Peyer's patch (tissue), 4 donors: ENCODE measurements around the gene ZFP64. TPM values are rescaled to one million over a fixed set of nuclear protein-coding genes. Genes with fewer than 3 reads are reported as not detected.

Experiments used
- DNase-seq, 3 donors: peaks; one replicate each; pipeline ENCODE4 v3.0.0-alpha.2; 2017 to 2019
- H3K27ac ChIP-seq, 4 donors: fragments of 200-600 bp; sonication (generic); one replicate each; pipeline ENCODE4 v1.5.1; 2016 to 2019
- H3K27me3 ChIP-seq, 2 donors: fragments of 200-600 bp; sonication (generic); one replicate each; pipeline ENCODE4 v1.5.1; 2019
- H3K36me3 ChIP-seq, 3 donors: fragments of 200-600 bp; sonication (generic); one replicate each; pipeline ENCODE4 v1.5.1; 2016 to 2019
- H3K4me1 ChIP-seq, 4 donors: fragments of 200-600 bp; sonication (generic); one replicate each; pipeline ENCODE4 v1.5.1; 2016 to 2019
- H3K4me3 ChIP-seq, 4 donors: fragments of 200-600 bp; sonication (generic); 1 replicate in 3 of 4; 2 replicates in 1 of 4; pipeline ENCODE4 v1.5.1; 2016 to 2019; ENCODE audit warnings: mild to moderate bottlenecking in 1 of 4
- H3K9me3 ChIP-seq, 4 donors: fragments of 200-600 bp; sonication (generic); one replicate each; pipeline ENCODE4 v1.5.1; 2016 to 2019; ENCODE audit warnings: mild to moderate bottlenecking in 1 of 4
- POLR2A ChIP-seq, 2 donors: fragments of 450-650 bp; IDR thresholded peaks; one replicate each; pipeline ENCODE4 v1.5.1; 2017; ENCODE audit warnings: antibody characterized with exemption in 2 of 2, mild to moderate bottlenecking in 2 of 2, moderate library complexity in 2 of 2
- total RNA-seq, 4 donors: library from RNA; depleted of rRNA; stranded (reverse); fragments of >200 nt; gene quantifications; one replicate each; pipeline ENCODE4 v1.1.0, GENCODE V29; 2016
- TF ChIP-seq, protein P1 (sequence below), 6 experiments: fragments of 450-650 bp in 4 of 6; fragments of 200-600 bp in 2 of 6; sonication (generic) in 1 of 6; IDR thresholded peaks; one replicate each; pipeline ENCODE4 v1.5.1; 2017 to 2019; ENCODE audit warnings: antibody characterized with exemption in 6 of 6, mild to moderate bottlenecking in 3 of 6, moderate library complexity in 1 of 6

Gene ZFP64
- total RNA-seq, 4 donors from 2014 or later: 10.5 to 32.9 (median 16.1) TPM

DNA sequence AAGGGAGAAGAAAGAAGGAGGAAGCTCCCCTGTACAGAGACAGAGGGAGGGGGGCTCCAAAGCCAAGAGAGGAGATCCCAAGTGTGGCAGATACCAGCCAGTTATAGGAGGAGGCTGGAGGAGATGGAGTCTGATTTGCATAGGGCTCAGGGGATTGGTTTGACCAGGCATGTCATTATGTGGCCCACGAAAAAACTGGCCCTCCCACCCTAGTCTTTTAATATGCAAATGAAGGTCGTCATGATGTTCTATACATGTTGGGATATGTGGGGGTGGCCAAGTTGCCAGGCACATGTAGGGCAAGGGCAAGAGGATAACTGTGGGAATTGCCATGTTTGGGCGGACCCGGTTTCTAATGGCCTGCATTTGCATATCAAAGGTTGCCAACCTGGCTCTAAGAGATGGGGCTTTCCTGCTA lies 17.6 kb upstream of the ZFP64 start:
- no peak overlapping the region for H3K27ac ChIP-seq
- H3K4me1 ChIP-seq: no peaks in the 10 kb centered on the region
- H3K36me3 ChIP-seq: no peaks in the 10 kb centered on the region
- H3K9me3 ChIP-seq: no peaks in the 10 kb centered on the region
- no peaks in the 10 kb centered on the region for H3K27me3 ChIP-seq
- no peak overlapping the region for H3K4me3 ChIP-seq
- no peak for DNase-seq
- no peak for TF ChIP-seq POLR2A (IDR thresholded peaks at IDR 0.05)
- TF ChIP-seq, protein P1, sequence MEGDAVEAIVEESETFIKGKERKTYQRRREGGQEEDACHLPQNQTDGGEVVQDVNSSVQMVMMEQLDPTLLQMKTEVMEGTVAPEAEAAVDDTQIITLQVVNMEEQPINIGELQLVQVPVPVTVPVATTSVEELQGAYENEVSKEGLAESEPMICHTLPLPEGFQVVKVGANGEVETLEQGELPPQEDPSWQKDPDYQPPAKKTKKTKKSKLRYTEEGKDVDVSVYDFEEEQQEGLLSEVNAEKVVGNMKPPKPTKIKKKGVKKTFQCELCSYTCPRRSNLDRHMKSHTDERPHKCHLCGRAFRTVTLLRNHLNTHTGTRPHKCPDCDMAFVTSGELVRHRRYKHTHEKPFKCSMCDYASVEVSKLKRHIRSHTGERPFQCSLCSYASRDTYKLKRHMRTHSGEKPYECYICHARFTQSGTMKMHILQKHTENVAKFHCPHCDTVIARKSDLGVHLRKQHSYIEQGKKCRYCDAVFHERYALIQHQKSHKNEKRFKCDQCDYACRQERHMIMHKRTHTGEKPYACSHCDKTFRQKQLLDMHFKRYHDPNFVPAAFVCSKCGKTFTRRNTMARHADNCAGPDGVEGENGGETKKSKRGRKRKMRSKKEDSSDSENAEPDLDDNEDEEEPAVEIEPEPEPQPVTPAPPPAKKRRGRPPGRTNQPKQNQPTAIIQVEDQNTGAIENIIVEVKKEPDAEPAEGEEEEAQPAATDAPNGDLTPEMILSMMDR (IDR thresholded peaks at IDR 0.05): no peak

DNA sequence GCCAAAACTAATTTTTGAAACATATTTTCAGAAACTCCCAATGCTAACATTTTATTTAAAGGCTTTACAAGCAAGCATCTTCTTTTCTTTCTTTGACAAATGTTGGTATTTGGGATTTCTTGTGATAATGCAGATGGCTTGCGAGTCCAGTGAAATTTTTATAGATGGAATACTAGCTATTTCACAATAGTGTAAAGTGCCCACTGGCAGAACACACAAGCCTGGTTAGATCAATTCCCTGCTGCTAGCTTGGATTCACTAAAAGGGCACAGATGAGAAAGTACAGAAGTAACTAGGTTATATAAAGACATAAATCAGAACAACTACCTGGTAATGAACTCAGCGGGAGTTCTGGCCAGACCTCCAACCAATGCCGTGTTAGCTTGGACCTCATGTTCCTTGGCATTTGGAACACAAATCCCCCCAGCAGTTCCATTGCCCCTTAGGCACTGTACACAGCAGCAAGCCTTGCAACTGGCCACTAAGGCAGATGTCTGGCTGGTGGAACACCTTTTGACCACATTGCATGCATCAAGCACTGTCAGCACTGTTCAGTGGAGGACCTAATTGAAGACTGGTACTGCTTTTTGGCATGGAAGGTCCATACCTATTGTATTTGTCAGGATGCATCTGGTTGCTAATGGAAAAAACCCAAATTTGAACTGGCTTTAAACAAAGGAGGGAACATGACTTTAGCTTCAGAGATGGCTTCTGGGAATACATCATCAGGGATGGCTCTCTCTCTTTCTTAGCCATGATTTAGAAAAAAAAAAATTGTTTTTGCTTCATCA lies 15.6 kb upstream of the ZFP64 start:
- no peak for TF ChIP-seq POLR2A (IDR thresholded peaks at IDR 0.05)
- TF ChIP-seq, protein P1 (IDR thresholded peaks at IDR 0.05): no peak
- DNase-seq: no peak
- Histone ChIP-seq H3K27me3 (no peaks in the 10 kb centered on the region), H3K4me1 (no peaks in the 10 kb centered on the region), H3K9me3 (no peaks in the 10 kb centered on the region), H3K4me3 (no peak overlapping the region), H3K27ac (no peak overlapping the region), H3K36me3 (no peaks in the 10 kb centered on the region)

DNA sequence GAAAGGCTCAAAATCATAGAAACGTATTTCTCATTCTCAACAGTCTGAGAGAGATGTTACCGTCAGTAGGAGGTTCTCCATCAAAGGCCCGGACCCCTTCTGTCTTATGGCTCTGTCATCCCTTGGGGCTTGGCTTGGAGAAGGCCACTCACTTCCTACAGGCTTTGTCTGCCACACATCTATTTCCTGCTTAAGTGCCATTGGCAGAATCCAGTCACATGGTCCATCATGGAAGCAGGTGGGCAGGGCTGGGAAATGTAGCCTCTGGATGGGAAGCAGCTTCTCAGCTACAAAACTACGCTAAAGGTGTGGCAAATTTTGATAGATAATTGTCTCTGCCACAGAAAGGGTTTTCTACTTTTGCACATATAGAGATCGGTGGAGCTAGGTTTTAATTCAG lies 12.6 kb upstream of the ZFP64 start:
- H3K4me1 ChIP-seq: no peaks in the 10 kb centered on the region
- no peak for DNase-seq
- TF ChIP-seq POLR2A (IDR thresholded peaks at IDR 0.05): no peak
- TF ChIP-seq, protein P1 (IDR thresholded peaks at IDR 0.05): no peak
- H3K4me3 ChIP-seq: no peak overlapping the region
- no peaks in the 10 kb centered on the region for H3K36me3 ChIP-seq
- H3K27me3 ChIP-seq: no peaks in the 10 kb centered on the region
- H3K27ac ChIP-seq: no peak overlapping the region
- H3K9me3 ChIP-seq: no peaks in the 10 kb centered on the region

DNA sequence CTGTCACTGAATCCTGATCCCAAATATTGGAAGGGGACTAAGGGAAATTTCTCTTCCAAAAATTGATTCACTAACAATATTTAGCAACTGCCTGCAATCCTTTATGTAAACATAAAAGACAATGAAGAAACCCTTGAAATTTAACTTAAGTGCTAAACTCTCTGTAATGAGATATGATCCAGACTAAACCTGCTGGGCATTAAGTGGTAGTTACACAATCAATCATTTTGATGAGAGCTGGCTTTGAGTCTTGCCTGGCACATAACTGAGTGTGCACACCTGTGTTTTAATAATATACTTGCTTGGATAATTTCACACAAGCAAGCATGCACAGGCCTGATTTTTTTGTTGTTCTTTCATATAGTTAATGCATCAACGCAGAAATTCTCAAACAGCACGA lies 9.8 kb upstream of the ZFP64 start:
- Histone ChIP-seq H3K27me3 (no peaks in the 10 kb centered on the region), H3K4me3 (no peak overlapping the region), H3K4me1 (no peaks in the 10 kb centered on the region), H3K36me3 (no peaks in the 10 kb centered on the region), H3K9me3 (no peaks in the 10 kb centered on the region), H3K27ac (no peak overlapping the region)
- no peak for TF ChIP-seq POLR2A (IDR thresholded peaks at IDR 0.05)
- TF ChIP-seq, protein P1 (IDR thresholded peaks at IDR 0.05): no peak
- DNase-seq: no peak

DNA sequence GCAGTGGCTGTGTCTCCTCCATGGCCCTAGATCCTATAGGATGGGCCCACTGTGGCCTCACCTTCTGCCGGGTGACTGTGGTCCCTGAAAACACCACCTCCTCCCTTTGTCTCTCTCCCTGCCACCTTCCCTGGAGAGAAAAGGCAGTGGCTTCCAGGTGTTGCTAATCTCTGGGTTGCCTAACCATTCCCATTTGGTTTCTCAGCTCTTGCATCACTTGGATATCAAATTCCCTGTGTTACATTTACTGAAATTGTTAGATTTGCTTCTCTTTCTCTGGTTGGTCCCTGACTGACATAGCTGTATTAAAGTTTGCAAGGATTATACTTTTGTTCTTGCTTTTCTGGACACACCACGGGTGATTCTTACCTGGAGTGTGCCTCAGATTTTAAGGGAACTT lies 9.3 kb upstream of the ZFP64 start:
- Histone ChIP-seq H3K9me3 (no peaks in the 10 kb centered on the region), H3K4me3 (no peak overlapping the region), H3K27me3 (no peaks in the 10 kb centered on the region), H3K4me1 (no peaks in the 10 kb centered on the region), H3K36me3 (no peaks in the 10 kb centered on the region), H3K27ac (no peak overlapping the region)
- TF ChIP-seq, protein P1 (IDR thresholded peaks at IDR 0.05): no peak
- no peak for TF ChIP-seq POLR2A (IDR thresholded peaks at IDR 0.05)
- no peak for DNase-seq
